ENCODE data around the gene AKT1. TPM values are rescaled to one million over a fixed set of nuclear protein-coding genes. Genes with fewer than 3 reads are reported as not detected.

The AKT1 gene
- total and polyA plus RNA-seq, 2 of the 4 experiments (the other 2 are of a cell fraction) = 193 to 221 TPM

DNA sequence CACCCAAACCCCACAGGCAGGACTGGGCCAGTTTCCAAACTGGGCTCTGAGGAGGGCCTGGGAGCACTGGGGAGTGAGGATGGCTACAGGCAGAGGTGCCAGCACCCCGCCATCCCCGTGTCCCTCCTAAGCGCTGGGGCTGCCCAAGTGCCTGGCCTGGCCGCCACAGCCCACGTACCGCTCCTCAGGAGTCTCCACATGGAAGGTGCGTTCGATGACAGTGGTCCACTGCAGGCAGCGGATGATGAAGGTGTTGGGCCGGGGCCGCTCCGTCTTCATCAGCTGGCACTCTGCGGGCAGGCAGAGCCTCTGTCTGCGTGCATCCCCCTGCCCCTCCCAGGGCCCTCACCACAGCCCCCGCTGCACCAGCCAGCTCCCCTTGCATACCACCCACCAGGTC, 19.1 kb downstream of the AKT1 start:
- H4K8ac ChIP-seq (ENCODE audit: low read depth in 2 of 2, low read length in 2 of 2) = no peak overlapping the region
- no peaks in the 10 kb centered on the region for H3K4me1 ChIP-seq (ENCODE audit: control insufficient read depth, insufficient read depth, low read length)
- no peak overlapping the region for H4K91ac ChIP-seq (ENCODE audit: insufficient read depth, low read depth, low read length)
- ChIA-PET CTCF (interaction anchor here (0.7 kb wide), 1 partner anchor 25 kb away, joined by 3 read pairs; no protein-coding TSS in a partner anchor), POLR2A (ENCODE audit: unreplicated experiment) (no interaction called here)
- no peaks in the 10 kb centered on the region for H3K27me3 ChIP-seq (ENCODE audit: control insufficient read depth, insufficient read depth, low read length)
- H3K27ac ChIP-seq (ENCODE audit: insufficient read depth, low read length) = no peak overlapping the region
- H2BK120ac ChIP-seq (ENCODE audit: low read depth, low read length) = no peak overlapping the region
- H2AK5ac ChIP-seq (ENCODE audit: low read depth, low read length) = no peak overlapping the region
- H3K4me3 ChIP-seq (ENCODE audit: insufficient read depth, low read depth, low read length) = no peak overlapping the region
- no peak overlapping the region for H2BK20ac ChIP-seq (ENCODE audit: low read depth, low read length)
- no peak overlapping the region for H2BK15ac ChIP-seq (ENCODE audit: low read depth, low read length)
- no peak overlapping the region for H3K4me2 ChIP-seq (ENCODE audit: low read depth, low read length)
- TF ChIP-seq BHLHE40 (IDR thresholded peaks at IDR 0.05; ENCODE audit: low read depth, low read length) = no peak
- TF ChIP-seq MAZ (IDR thresholded peaks at IDR 0.05; ENCODE audit: borderline replicate concordance, low read depth, low read length) = no peak
- no peak for TF ChIP-seq RCOR1 (IDR thresholded peaks at IDR 0.05; ENCODE audit: insufficient replicate concordance, low read length)
- no peak for TF ChIP-seq MXI1 (IDR thresholded peaks at IDR 0.05; ENCODE audit: borderline replicate concordance, low read depth, low read length)
- TF ChIP-seq SMC3 (IDR thresholded peaks at IDR 0.05; ENCODE audit: low read depth, low read length) = no peak
- no peak overlapping the region for H2BK5ac ChIP-seq (ENCODE audit: low read depth, low read length, poor library complexity, severe bottlenecking)
- ATAC-seq (ENCODE audit: low read depth) (no peak), DNase-seq (no peak)
- H3K9me1 ChIP-seq (ENCODE audit: insufficient read depth, low read length) = no peaks in the 10 kb centered on the region
- H4K5ac ChIP-seq (ENCODE audit: low read depth, low read length) = no peak overlapping the region
- H2AFZ ChIP-seq (replicated peaks; ENCODE audit: low read length, poor library complexity) = no peak overlapping the region
- dilution Hi-C loops (cut with HindIII; ENCODE audit: low sequenced_read_pairs, unreplicated experiment) (no loop called here), in situ Hi-C loops (cut with MboI; ENCODE audit: low sequenced_read_pairs) (no loop called here), intact Hi-C loops (cut with micrococcal nuclease) (no loop called here)
- H3K4ac ChIP-seq (ENCODE audit: low read depth, low read length) = no peak overlapping the region
- H3K79me1 ChIP-seq (ENCODE audit: low read depth in 1 of 2, low read length in 2 of 2) = peaks cover 8 to 35% of the 10 kb centered on the region in 2 experiments
- no peak overlapping the region for H3K9ac ChIP-seq (ENCODE audit: low read depth, low read length)
- 99% methylated on average over 12 of the region's 15 CpGs; no CpG with 5 or more reads in 1 of the 2 experiments for WGBS, 2 experiments (ENCODE audit: extremely low coverage in 2 of 2, insufficient read length in 1 of 2)
- H3K14ac ChIP-seq (replicated peaks; ENCODE audit: low read depth, low read length) = no peak overlapping the region
- peaks cover 51% of the 10 kb centered on the region for H4K20me1 ChIP-seq (ENCODE audit: insufficient read depth, low read length)
- no TSS peak for BruUV-seq (replicated peaks)
- H2AK9ac ChIP-seq (replicated peaks; ENCODE audit: low read depth, low read length, poor library complexity) = no peak overlapping the region
- H3K18ac ChIP-seq (ENCODE audit: low read depth, low read length) = no peak overlapping the region
- peaks cover 64% of the 10 kb centered on the region for H3K36me3 ChIP-seq (ENCODE audit: control insufficient read depth, insufficient read depth, low read length)
- no peak overlapping the region for H3K23ac ChIP-seq (ENCODE audit: low read depth, low read length)
- H3K9me3 ChIP-seq (ENCODE audit: control insufficient read depth, insufficient read depth, low read length) = no peaks in the 10 kb centered on the region
- no peak overlapping the region for H3K56ac ChIP-seq (ENCODE audit: extremely low read depth, insufficient read depth, low read length)
